ENCODE data around the gene ORC3. TPM values are rescaled to one million over a fixed set of nuclear protein-coding genes. Genes with fewer than 3 reads are reported as not detected.

ORC3 gene
- total RNA-seq, 4 donors from 2014 or later: 11.2 to 24.8 (median 16.9) TPM

DNA sequence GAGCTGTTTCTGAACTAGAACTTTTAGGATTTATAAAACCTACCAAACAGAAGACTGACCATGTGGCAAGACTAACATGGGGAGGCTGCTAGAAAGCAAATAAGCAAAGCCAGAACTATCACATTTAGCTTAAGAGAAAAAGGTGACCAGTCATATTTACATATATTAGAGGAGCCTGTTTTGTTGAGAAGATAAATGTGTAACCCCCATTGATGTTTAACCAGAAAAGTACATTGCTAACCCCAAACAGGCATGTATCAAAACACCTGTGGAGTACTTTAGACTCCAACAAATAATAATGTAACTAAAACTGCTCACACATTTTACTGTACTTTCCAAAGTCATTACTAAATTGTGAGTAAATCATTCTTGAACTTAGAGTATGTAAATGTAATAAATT lies 77.1 kb downstream of the ORC3 start:
- H3K27ac ChIP-seq: no peak overlapping the region

DNA sequence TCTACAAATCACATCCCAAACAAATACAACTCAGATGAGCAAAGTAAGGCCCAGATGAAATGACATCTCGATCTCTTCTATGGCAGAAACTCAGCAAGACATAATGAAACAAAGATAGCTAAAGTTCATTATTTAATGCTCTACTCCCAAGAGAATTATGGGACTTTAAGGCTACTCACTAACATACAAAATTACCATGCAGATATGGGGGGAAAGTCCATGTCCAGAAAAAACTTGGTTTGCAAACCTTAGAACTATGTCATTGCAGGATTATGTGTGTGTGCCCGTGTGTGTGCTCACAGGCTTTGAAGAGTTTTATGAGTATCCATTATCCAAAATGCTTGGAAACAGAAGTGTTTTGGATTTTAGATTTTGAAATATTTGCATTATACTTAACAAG lies 78.1 kb downstream of the ORC3 start:
- H3K27ac ChIP-seq: no peak overlapping the region
- H3K36me3 ChIP-seq: peaks cover 0 to 4% (median 0%) of the 10 kb centered on the region in 3 donors
- TF ChIP-seq POLR2A (IDR thresholded peaks at IDR 0.05): no peak
- TF ChIP-seq, protein P1, sequence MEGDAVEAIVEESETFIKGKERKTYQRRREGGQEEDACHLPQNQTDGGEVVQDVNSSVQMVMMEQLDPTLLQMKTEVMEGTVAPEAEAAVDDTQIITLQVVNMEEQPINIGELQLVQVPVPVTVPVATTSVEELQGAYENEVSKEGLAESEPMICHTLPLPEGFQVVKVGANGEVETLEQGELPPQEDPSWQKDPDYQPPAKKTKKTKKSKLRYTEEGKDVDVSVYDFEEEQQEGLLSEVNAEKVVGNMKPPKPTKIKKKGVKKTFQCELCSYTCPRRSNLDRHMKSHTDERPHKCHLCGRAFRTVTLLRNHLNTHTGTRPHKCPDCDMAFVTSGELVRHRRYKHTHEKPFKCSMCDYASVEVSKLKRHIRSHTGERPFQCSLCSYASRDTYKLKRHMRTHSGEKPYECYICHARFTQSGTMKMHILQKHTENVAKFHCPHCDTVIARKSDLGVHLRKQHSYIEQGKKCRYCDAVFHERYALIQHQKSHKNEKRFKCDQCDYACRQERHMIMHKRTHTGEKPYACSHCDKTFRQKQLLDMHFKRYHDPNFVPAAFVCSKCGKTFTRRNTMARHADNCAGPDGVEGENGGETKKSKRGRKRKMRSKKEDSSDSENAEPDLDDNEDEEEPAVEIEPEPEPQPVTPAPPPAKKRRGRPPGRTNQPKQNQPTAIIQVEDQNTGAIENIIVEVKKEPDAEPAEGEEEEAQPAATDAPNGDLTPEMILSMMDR (IDR thresholded peaks at IDR 0.05): no peak

More for the DNA sequence above, 77.1 kb downstream of the ORC3 start:
- Histone ChIP-seq H3K27me3 (no peaks in the 10 kb centered on the region), H3K4me3 (no peak overlapping the region), H3K36me3 (peaks cover 0 to 4% (median 0%) of the 10 kb centered on the region in 3 donors), H3K4me1 (no peaks in the 10 kb centered on the region), H3K9me3 (no peaks in the 10 kb centered on the region)
- no peak for DNase-seq
- TF ChIP-seq, protein P1 (IDR thresholded peaks at IDR 0.05): no peak

DNA sequence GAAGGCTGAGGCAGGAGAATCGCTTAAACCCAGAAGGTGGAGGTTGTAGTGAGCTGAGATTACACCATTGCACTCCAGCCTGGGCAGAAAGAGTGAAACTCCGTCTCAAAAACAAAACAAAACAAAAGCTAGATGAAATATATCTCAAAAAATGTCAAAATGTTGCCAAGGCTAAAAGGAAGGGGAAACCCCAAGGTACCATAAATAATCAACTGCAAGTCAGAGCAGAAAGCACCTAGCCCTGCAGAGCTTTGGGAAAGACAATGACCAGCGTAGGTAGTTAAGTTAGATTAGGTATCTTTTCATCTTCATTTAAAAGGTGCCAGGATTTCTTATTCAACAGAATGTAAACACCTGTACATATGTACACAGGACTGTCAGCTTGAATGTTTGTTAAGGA lies 79.1 kb downstream of the ORC3 start:
- Histone ChIP-seq H3K36me3 (peaks cover 0 to 14% (median 0%) of the 10 kb centered on the region in 3 donors), H3K9me3 (no peaks in the 10 kb centered on the region), H3K4me1 (no peaks in the 10 kb centered on the region), H3K4me3 (no peak overlapping the region), H3K27ac (no peak overlapping the region), H3K27me3 (no peaks in the 10 kb centered on the region)
- DNase-seq: no peak
- TF ChIP-seq POLR2A (IDR thresholded peaks at IDR 0.05): no peak
- TF ChIP-seq, protein P1 (IDR thresholded peaks at IDR 0.05): no peak

More for the DNA sequence above, 78.1 kb downstream of the ORC3 start:
- no peaks in the 10 kb centered on the region for H3K4me1 ChIP-seq
- no peaks in the 10 kb centered on the region for H3K9me3 ChIP-seq
- DNase-seq: no peak
- H3K27me3 ChIP-seq: no peaks in the 10 kb centered on the region
- no peak overlapping the region for H3K4me3 ChIP-seq

DNA sequence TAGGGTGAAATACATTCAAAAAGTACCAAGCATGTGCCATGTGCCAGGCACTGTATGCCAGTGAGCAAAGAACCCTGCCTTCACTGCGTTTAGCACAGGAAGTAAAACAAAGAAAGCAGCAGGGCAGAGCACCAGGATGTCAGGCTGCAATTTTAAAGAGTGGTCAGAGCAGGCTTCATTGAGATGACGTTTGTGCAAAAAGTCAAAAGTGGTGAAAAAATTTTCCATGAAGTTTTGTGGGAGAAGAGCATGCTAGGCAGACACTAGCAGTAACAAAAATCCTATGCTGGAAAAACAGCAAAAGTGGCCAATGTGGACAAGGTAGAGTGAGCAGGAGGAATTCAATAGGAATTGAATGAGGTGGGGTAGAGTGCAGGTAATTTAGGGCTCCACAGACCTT lies 80.8 kb downstream of the ORC3 start:
- Histone ChIP-seq H3K4me3 (no peak overlapping the region), H3K27me3 (no peaks in the 10 kb centered on the region), H3K4me1 (no peaks in the 10 kb centered on the region), H3K27ac (no peak overlapping the region), H3K36me3 (peaks cover 0 to 30% (median 0%) of the 10 kb centered on the region in 3 donors), H3K9me3 (no peaks in the 10 kb centered on the region)
- no peak for TF ChIP-seq POLR2A (IDR thresholded peaks at IDR 0.05)
- TF ChIP-seq, protein P1 (IDR thresholded peaks at IDR 0.05): no peak
- DNase-seq: no peak

DNA sequence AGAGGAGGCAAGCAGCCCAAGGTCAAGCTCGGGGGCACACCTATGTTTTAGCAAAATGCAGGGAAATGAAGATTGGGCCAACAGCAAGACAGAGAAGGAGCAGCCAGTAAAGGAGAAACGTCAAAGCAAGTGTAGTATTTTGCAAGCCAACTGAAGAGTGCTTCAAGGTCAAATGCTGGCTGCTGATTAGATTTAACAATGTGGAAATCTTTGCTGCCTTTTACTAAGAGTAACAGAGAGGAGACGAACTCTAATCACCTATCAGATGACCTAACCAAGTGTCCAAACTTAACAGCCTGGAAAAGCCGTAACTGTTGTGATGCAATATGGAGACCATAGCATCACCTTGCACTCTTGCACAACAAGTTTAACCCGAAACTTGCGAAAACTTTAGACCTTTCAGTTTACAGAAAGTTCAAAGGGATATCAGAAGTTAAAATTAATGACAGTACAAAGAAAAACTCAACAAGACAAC lies 81.7 kb downstream of the ORC3 start:
- H3K9me3 ChIP-seq: no peaks in the 10 kb centered on the region
- no peaks in the 10 kb centered on the region for H3K4me1 ChIP-seq
- TF ChIP-seq, protein P1 (IDR thresholded peaks at IDR 0.05): no peak
- no peak for TF ChIP-seq POLR2A (IDR thresholded peaks at IDR 0.05)
- H3K36me3 ChIP-seq: peaks cover 0 to 36% (median 0%) of the 10 kb centered on the region in 3 donors
- DNase-seq: no peak
- H3K27ac ChIP-seq: no peak overlapping the region
- no peaks in the 10 kb centered on the region for H3K27me3 ChIP-seq
- H3K4me3 ChIP-seq: no peak overlapping the region

DNA sequence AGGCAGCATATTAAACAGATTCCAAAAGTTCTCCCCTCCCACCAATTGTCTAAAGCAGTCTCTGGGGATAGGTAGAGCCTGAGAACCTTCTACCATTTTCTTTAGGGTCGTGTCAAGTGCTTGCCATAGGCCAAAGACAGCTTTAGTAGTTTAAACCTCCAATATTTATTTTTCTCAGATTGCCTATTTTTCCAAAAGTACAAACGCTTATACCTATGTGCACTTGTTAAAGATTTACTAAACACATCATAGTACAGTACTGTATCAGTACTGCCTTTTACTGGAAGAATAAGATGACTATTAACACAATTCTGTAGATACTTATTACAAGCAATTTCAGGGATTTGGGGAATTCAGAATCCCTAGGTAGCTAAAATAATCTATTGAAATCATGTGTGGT lies 82.7 kb downstream of the ORC3 start:
- TF ChIP-seq, protein P1 (IDR thresholded peaks at IDR 0.05): no peak
- no peak for TF ChIP-seq POLR2A (IDR thresholded peaks at IDR 0.05)
- DNase-seq: no peak
- Histone ChIP-seq H3K4me1 (no peaks in the 10 kb centered on the region), H3K4me3 (no peak overlapping the region), H3K27me3 (no peaks in the 10 kb centered on the region), H3K36me3 (peaks cover 0 to 39% (median 0%) of the 10 kb centered on the region in 3 donors), H3K9me3 (no peaks in the 10 kb centered on the region), H3K27ac (no peak overlapping the region)

Data from Peyer's patch (tissue), 4 donors.